HG03060 (cell line): ENCODE results near the gene TYW1.
"Not testable (repeated sequence)": the region's sequence is repeated elsewhere in the genome, so short reads cannot be mapped to it uniquely, and the experiment has no call there.

Source experiments
- ATAC-seq: cut with Tn5 transposase; IDR thresholded peaks from one replicate; pipeline ENCODE4 v1.9.1; 2021; ENCODE audit warnings: low read depth, moderate number of reproducible peaks; ENCODE audit not compliant: unreplicated experiment

The TYW1 gene

DNA sequence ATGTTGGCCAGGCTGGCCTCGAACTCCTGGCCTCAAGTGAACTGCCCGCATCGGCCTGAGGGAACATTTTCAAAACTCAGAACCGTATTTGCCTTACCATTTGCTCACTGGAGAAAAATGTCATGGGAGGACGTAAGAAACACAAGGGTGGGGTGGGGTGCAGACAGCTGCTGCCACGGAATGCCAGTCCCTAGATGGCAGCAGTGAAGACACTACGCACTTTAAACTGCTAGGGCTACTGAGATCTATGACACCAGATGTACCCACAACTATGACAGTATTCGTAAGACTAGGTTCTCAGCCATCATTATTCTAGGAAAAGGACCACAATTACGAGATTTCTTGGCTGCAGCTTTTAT, 2.0 kb upstream of the TYW1 start:
- ATAC-seq = peak; percentile 31

DNA sequence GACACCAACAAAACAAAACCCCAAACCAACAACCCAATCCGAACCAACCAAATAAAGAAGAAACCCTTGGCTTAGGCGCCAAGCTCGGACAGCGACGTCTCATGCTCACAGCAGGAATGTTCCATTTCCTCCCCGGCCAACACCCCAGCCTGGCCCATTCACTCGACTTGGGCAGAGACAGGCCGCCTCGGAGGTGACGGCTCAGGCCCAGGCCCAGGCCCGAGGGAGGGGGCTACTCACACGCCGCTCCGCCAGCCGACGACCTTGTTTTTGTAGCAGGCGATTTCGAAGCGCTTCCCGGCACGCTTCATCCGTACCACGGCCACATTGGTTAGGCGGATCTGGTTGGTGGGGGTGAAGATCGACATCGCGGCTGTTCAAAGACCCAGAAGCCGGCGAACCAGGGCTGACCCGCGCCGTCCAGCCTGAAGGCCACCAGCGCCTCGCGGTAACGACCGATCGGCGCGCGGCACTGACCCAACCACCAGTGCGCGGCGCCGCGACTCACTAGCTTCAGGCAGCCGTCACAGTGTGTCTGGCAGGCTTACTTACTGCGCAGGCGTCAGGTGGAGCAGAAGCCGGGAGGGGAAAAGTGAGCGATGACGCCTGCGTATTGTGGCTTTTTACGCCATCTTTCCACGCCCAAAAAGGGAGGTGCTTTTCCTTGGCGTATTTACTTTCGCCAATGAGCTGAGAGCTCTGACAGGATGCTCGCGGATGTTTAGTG, 1.4 kb upstream of the TYW1 start, which contains the start of gene SBDS:
TSS of gene SBDS (minus strand) at position 537 of the 727 bp plus-strand sequence. CDS start at position 368, 169 bp downstream.
- peak; percentile 56 for ATAC-seq

DNA sequence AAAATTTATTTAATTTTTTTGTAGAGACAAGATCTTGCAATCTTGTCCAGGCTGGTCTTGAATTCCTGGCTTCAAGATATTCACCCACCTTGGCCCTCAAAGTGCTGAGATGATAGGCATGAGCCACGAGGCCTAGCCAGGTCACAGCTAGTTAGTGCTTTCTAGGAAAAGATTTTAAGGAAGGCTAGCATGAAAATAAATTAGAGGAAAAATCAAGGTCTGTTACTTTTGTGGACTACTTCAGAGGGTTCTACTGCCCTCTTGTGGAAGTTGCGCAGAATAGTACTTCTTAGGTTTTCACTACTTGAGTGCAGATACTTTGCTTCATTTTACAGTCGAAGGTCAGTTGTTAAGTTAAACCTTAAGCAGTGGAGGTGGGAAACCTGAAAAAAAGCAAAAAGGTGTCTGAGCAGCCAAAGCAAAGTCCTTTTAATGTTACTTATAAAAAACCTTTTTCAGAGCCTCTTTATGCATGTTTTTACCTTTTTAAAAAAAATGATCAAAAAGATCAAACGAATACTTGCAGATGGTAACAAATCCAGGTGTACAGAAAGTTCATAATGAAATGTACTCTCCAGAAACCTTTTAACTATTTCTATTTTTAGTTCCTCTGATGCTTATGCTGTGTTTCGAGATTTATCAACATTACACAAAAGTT, 4.1 kb downstream of the TYW1 start:
- ATAC-seq = not testable (repeated sequence)

DNA sequence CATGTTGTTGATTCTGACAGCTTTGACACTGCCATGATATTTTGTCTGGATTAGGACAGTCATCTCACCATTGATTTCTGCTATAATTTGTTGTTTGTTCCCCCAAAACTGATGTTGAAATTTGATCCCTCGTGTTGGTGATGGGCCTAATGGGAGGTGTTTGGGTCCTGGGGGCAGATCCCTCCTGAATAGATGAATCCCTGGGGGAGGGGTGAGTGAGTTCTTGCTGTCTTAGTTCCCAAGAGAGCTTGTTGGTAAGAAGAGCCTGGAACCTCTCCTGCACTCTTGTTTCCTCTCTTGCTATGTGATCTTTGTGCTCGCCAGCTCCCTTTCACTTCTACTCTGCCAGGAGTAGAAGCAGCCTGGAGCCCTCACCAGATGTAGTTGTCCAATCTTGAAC, 7.5 kb downstream of the TYW1 start:
- ATAC-seq = not testable (repeated sequence)

DNA sequence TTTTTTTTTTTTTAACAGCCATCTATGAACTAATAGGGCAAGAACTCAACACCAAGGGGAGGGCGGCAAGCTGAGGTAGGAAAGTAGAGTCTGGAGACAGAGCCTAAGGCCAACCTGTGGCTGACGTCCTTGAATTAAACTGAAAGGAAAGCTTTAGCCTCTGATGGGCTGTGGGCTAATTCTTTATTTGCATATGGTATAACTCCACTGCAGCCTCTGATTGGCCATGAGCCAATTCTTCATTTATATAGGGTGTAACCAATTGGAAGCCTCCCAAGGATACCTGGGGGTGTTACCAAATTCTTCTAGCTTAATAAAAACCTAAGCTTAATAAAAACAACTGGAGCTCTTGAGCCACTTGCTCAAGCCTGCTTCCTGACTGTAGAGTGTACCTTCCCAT, 10.3 kb downstream of the TYW1 start:
- ATAC-seq = no peak

DNA sequence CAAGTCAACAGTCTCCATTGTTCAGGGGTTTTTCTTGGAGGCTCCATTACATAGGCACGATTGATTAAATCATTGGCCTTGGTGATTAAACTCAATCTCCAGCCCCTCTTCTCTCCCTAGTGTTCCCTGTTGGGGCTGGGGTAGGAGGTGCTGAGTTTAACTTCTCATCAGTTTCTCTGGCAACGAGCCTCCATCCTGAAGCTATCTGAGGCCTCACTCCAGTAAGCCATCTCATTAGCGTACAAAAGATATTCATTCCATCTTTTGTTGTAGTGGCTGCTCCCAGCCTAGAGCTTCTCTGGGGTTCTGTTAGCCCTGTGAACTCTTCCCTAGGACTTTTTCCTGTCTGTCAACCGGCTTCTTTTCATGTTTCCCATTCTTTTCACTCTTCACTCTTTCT, 11.6 kb downstream of the TYW1 start:
- ATAC-seq = no peak

DNA sequence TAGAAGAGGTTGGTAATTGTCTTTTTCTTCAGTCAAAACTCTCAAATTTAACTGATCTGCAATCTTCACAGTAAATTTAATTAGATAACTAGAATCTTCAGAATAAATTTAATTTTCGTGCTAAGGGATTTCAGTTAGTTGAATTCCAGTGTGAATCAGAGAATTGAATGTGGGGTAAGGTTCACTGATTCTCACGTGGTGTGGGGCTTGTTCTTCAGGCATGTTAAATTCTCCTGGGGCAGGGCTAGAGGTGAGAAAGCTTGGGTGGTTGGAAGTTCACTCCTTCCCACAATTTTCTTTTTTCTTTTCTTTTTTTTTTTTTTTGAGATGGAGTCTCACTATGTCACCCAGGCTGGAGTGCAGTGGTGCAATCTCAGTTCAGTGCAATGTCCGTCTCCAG, 13.0 kb downstream of the TYW1 start:
- ATAC-seq = not testable (repeated sequence)

DNA sequence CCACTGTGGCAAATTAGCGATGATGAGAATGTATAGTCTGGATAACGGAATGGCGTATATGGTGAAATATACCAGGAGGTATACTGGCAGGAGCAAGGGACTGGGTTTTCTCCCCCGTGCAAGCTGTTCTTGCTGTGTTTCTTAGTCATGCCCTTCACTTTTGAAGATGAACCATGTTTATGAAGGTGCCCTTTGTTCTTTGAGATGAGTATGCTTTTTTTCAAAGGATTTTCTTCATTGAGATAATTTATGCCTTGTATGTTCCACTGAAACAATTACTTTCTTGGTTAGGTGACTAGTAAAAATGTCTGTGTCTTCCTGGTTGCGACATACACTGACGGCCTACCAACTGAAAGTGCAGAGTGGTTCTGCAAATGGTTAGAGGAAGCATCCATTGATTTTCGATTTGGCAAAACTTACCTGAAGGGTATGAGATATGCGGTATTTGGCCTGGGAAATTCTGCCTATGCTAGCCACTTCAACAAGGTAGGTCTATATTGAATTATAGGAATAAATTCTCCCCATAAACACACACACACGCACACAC, 17.5 kb downstream of the TYW1 start:
- ATAC-seq = not testable (repeated sequence)

DNA sequence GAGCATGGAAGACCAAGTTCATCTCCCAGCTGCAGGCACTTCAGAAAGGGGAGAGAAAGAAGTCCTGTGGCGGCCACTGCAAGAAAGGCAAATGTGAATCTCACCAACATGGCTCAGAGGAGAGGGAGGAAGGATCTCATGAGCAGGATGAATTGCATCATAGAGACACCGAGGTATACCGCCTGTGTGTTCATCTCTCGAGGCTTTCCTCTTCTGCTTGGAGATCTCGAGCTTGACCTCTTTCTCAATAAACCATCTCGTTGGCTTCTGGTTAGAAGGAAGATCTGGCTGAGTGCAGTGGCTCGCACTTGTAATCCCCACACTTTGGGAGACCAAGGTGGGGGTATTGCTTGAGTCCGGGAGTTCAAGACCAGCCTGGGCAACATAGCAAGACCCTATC, 21.3 kb downstream of the TYW1 start:
- ATAC-seq = not testable (repeated sequence)

DNA sequence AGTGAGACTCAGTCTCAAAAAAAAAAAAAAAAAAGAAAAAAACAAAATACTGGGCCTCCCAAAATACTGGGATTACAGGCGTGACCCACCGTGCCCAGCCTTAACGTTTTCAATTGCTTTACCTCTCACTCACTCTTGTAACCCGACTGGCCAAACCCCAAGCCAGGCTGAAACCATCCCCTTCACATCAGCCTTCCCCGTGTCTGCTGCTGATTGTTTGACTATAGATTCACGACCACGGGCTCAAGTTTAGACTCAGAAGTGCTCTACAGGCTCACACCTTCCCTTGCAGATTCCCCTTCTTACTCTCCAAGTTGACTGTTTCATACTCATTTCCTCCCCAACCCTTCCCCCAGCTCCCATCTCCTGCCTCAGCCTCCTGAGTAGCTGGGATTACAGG, 22.3 kb downstream of the TYW1 start:
- no peak for ATAC-seq

DNA sequence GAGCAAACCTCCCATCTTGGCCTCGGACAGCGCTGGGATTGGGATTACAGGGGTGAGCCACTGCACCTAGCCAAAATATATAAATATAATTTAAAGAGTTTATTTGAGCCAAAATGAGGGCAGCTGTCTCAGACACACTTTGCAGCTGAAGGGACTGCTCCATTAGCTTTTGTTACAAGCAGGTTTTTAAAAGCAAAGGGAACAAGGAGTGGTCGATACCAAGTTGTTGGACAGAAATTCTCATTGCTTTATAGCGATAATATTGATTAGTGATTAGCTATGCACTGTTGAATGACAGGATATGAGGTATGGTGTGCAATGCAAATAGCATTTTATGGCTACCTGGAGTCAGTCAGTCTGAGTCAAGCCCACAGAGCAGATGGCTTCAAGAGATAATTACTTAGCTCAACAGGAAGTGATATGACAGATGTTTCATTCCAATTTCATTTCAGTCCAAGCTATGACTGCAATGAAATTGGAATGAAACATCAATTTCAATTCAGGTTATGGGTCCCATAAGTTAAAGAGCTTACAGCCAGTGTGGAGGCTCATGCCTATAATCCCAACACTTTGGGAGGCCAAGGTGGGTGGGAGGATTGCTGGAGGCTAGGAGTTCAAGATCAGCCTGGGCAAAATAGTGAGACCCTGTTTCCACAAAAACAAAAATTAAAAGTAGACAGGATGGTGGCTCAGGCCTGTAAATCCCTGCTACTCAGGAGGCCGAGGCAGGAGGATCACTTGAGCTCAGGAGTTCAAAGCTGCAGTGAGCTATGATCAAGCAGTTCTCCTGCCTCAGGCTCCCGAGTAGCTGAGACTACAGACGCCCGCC, 23.1 kb downstream of the TYW1 start:
- no peak for ATAC-seq

DNA sequence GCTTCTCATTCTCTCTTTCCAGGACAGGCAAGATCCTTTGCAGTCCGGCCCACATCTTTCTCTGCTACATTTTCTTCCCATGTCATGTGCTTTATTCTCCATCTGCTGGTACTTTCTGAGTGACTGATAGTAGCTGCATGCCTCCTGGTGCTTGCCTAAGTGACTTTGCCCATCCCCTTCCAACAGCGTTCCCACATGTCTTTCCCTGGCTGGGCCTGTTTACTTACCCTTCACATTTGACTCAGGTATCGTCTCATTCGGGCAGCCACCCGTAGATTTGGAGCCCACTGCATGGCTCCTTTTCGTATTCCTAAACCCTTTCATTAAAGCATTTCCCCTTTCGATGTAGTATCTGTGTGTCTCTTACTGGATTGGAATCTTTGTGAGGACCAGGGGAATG, 24.6 kb downstream of the TYW1 start:
- no peak for ATAC-seq

DNA sequence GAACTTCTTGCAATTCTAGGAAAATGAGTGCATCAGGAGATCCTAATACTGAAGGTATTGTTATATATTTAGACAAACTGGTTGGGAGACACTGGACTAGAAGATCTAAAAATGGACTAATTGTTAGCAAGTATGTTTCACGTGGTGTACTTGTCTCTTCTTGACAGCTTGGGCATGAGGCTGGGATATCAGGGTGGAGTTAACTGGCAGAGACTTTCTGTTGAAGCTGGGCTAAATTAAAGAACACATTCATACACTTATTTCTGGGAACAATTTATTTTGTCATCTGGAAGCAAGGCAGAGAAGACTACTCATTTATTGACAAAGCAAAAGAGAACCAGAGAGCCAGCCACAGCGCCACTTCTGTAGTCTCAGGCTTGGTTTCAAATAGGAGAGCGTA, 25.9 kb downstream of the TYW1 start:
- no peak for ATAC-seq

DNA sequence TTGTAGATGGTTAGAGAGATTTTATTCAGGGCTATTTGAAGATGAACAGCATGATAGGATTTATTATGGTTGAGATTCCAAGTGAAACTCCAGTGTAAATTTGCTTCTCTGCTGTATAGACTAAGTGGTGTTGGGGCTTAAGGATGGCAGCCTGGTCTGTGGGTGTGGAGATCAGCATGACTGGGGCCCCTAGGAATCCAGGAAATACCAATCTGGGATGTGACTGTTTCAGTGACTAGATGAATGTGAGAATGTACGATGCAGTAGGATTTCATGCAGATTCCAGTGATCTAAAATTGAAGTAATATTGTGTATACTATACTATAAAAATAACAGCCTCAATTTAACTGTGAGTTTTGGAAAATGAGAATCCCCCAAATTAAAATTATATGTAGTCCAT, 28.8 kb downstream of the TYW1 start:
- not testable (repeated sequence) for ATAC-seq

DNA sequence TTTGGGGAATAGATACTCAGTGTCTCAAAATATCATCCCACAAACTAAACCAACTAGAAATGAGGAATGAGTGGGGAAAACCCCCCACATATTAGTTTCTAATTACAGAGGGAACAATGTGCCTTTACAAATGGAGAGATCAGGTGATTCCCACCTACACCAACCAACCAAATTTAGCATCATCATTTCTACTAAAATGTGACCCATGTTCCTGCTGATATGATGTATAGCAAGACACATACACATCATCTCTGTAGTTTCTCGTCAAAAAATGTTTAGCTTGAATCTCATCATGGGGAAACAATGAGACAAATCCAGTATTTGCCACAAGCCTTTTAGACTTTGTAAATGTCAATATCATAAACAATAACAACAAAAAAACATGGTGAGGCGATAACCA, 35.1 kb downstream of the TYW1 start:
- ATAC-seq = not testable (repeated sequence)

DNA sequence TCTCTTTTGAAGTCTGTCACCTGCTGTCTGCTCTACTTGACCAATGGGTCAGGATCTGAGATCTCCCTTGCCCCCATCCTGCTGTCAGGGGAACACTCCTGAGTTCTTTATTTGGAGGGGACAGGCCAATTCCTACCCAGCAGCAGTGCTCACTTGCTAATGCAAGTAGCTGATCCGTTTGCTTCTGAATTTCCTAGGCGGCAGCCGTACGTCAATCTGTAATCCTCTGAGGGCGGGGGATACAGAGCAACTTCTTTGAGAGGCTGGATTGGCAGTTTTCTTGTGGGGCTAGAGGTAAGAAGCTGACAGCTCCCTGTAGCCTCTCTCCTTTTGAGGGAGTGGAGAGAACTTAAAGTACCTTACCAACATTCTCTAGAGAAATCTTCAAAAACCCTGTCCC, 36.6 kb downstream of the TYW1 start:
- no peak for ATAC-seq

DNA sequence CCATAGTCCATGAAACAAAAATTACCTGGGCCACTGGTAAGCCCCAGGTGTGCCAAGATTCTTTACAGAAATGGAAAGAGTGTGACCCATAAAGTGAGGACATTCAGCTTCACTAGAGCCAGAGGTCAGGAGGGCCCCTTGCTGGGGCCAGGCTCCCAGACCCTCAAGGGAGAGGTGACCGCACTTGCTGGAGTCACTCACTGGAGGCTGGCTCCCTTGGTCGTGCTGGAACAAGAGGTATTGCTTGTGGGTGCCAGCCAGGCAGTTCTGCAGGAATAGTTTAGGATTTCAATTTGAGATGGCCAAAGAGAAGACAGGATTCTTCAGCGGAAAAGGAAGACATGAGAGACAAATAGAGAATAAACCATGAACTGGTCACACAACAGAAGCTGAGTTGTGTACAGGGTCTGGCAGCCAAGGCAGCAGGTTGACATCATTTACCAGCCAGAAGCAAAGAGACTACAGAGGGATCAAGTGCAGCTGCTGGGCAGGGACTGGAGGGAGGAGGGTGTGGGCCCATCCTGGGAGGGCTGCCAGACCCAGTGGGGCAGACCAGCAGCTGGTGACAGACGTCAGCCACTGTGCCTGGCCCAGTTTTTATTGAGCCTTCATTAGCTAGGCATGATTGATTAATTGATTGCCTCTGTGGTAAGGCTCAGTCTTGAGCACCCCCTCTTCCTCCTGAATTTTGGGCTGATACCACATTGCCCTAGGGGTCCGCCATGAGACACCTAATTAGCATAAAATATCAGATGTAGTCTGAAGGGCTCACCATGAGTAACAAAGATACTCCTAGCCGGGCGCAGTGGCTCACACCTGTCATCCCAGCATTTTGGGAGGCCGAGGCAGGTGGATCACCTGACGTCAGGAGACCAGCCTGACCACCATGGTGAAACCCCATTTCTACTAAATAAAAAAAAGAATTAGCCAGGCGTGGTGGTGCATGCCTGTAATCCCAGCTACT, 40.1 kb downstream of the TYW1 start:
- not testable (repeated sequence) for ATAC-seq

DNA sequence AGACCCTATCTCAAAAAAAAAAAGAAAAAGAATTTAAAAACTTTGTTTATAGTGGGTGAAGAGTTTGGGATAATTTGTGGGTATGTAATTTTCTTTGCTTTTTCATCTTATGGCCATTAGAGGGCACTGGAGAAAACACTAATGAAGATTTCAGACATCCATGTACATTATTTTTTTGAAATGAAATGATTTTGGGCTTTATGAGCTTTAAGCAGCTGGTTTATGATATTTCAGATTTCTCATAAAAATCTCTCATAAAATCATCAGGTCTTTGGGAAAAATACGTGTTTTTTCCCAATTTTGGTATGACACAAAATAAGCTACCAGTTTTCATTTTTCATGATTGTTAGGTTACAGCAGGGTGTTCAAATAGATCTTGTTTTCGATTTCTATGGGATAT, 44.2 kb downstream of the TYW1 start:
- ATAC-seq = not testable (repeated sequence)

DNA sequence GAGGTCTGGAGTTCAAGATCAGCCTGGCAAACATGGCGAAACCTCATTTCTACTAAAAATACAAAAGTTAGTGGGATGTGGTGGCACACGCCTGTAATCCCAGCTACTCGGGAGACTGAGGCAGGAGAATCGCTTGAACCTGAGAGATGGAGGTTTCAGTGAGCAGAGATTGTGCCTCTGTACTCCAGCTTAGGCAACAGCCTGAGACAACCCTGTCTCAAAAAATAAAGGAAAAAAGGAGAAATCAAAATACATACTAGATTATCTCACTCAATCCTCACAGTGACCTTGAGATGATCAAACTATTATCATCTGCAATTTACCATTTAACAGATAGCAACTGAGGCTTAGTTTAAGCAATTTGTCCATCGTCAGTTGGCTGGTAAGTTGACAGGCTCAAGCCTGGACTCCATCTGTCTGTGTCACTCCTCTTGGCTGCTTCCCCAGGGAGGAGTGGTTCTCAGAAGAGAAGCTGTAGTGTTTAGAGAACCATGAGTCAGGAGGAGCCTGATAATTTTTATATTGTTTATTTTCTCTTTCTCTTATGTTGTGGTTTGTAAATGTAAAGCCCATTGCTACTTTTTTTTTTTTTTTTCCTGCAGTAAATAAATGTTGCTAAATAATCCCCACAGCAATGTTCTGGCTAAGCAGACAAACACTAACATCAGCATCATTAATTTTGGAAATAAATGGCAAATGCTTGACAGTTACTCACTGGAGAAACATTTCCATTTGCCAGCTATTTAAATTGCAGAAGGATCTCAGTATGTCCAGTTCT, 46.3 kb downstream of the TYW1 start:
- ATAC-seq = not testable (repeated sequence)
